ENCODE data around the gene TRPM1.

The TRPM1 gene

GRCh38 chr15:31135523-31135922 is 34.0 kb upstream of the TRPM1 start:
- Histone ChIP-seq H3K9ac (ENCODE audit: low read length) (no peak overlapping the region), H3K4me3 (ENCODE audit: low read length) (no peak overlapping the region), H3K36me3 (ENCODE audit: control insufficient read depth, low read depth, low read length) (no peaks in the 10 kb centered on the region), H3K9me3 (ENCODE audit: control insufficient read depth, low read depth, low read length) (peaks cover 4% of the 10 kb centered on the region), H3K4me1 (ENCODE audit: control insufficient read depth, low read depth, low read length) (peaks cover 10% of the 10 kb centered on the region), H3K27ac (ENCODE audit: low read length) (no peak overlapping the region), H3K27me3 (ENCODE audit: control insufficient read depth, insufficient read depth, low read length) (no peaks in the 10 kb centered on the region)

DNA sequence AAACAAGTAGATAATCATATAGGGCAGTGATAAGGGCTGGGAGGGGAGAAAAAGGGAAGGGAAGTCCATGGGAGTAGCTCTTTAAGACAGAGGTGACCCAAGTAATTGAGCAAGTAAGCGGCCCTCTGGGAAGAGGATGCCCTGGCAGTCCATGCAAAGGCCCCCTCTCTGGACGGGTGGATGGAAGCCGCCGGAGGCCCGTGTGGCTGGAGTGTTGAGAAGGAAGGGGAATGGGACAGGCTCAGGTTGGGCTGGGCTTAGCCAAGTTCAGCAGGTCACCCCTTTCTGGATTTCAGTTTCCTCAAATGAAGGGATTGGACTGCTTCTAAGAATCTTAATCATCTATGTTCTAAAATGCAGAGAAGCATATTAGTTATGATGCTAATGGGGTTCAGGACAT is 32.4 kb upstream of the TRPM1 start:
- Histone ChIP-seq H3K27ac (ENCODE audit: low read length) (no peak overlapping the region), H3K4me1 (ENCODE audit: control insufficient read depth, low read depth, low read length) (peaks cover 10% of the 10 kb centered on the region), H3K27me3 (ENCODE audit: control insufficient read depth, insufficient read depth, low read length) (no peaks in the 10 kb centered on the region), H3K36me3 (ENCODE audit: control insufficient read depth, low read depth, low read length) (no peaks in the 10 kb centered on the region), H3K4me3 (ENCODE audit: low read length) (no peak overlapping the region), H3K9ac (ENCODE audit: low read length) (no peak overlapping the region), H3K9me3 (ENCODE audit: control insufficient read depth, low read depth, low read length) (peaks cover 4% of the 10 kb centered on the region)

DNA sequence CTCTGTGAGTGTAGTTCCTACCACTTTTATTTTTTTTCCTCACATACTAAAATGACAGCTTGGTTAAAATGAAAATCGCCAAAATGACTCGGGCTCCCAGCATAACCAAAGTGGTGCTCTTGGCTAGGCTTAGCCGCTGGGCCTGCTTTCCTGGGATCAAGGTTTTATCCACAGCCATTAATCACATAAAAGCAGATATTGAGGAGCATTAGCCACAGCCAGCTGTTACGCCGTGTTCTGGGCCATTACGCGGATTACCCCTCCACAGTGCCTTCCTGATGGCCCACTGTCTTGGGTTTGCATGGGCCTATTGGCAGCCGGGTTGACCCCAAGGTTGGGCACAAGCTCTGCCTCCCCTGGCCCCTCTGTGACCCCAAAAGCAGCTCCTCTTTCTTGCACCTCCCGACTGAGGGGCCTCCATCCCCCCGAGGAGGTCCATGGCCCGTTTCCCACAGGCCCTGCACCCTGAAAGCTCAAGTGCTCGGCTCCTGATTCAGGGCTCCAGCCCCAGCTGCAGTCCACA is 30.4 kb upstream of the TRPM1 start:
- no peaks in the 10 kb centered on the region for H3K36me3 ChIP-seq (ENCODE audit: control insufficient read depth, low read depth, low read length)
- no peak overlapping the region for H3K9ac ChIP-seq (ENCODE audit: low read length)
- H3K9me3 ChIP-seq (ENCODE audit: control insufficient read depth, low read depth, low read length), result no peaks in the 10 kb centered on the region
- H3K27ac ChIP-seq (ENCODE audit: low read length), result no peak overlapping the region
- H3K27me3 ChIP-seq (ENCODE audit: control insufficient read depth, insufficient read depth, low read length), result no peaks in the 10 kb centered on the region
- H3K4me3 ChIP-seq (ENCODE audit: low read length), result no peak overlapping the region
- H3K4me1 ChIP-seq (ENCODE audit: control insufficient read depth, low read depth, low read length), result peaks cover 5% of the 10 kb centered on the region

- Histone ChIP-seq H3K27me3 (ENCODE audit: control insufficient read depth, insufficient read depth, low read length) (no peaks in the 10 kb centered on the region), H3K9me3 (ENCODE audit: control insufficient read depth, low read depth, low read length) (no peaks in the 10 kb centered on the region), H3K9ac (ENCODE audit: low read length) (no peak overlapping the region), H3K27ac (ENCODE audit: low read length) (no peak overlapping the region), H3K4me1 (ENCODE audit: control insufficient read depth, low read depth, low read length) (no peaks in the 10 kb centered on the region), H3K4me3 (ENCODE audit: low read length) (no peak overlapping the region), H3K36me3 (ENCODE audit: control insufficient read depth, low read depth, low read length) (no peaks in the 10 kb centered on the region)
These were observed 29.2 kb upstream of the TRPM1 start for GRCh38 chr15:31130576-31131237.

DNA sequence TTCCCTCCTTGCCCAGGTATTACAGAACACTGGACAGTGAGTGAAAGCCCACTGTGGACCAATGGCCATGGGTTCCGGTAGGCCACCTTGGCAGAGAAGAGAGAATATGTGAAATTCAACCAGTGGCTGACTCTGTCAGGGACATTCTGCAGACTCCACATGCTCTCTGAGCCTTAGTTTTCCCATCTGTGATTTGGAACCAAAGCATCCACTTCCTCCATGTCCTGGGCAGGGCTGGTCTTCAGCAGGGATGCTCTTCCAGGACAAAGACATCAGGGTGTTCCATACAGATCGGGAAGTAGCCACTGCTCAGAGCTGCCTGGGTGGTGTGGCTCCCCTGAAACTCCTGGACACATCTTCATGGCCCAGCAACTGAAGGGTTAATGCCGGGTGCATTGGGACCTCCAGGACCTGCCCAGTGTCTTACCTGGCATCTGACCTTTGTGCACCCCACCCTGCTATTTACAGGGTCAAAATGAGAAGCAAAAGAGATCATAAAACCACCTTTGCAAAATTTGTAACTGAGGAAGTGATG is 28.3 kb upstream of the TRPM1 start:
- H3K4me3 ChIP-seq (ENCODE audit: low read length), result no peak overlapping the region
- H3K27ac ChIP-seq (ENCODE audit: low read length), result no peak overlapping the region
- H3K9me3 ChIP-seq (ENCODE audit: control insufficient read depth, low read depth, low read length), result no peaks in the 10 kb centered on the region
- no peaks in the 10 kb centered on the region for H3K36me3 ChIP-seq (ENCODE audit: control insufficient read depth, low read depth, low read length)
- H3K4me1 ChIP-seq (ENCODE audit: control insufficient read depth, low read depth, low read length), result no peaks in the 10 kb centered on the region
- H3K9ac ChIP-seq (ENCODE audit: low read length), result no peak overlapping the region
- no peaks in the 10 kb centered on the region for H3K27me3 ChIP-seq (ENCODE audit: control insufficient read depth, insufficient read depth, low read length)

- Histone ChIP-seq H3K27me3 (ENCODE audit: control insufficient read depth, insufficient read depth, low read length) (no peaks in the 10 kb centered on the region), H3K27ac (ENCODE audit: low read length) (no peak overlapping the region), H3K9ac (ENCODE audit: low read length) (no peak overlapping the region), H3K9me3 (ENCODE audit: control insufficient read depth, low read depth, low read length) (no peaks in the 10 kb centered on the region), H3K36me3 (ENCODE audit: control insufficient read depth, low read depth, low read length) (no peaks in the 10 kb centered on the region), H3K4me3 (ENCODE audit: low read length) (no peak overlapping the region), H3K4me1 (ENCODE audit: control insufficient read depth, low read depth, low read length) (no peaks in the 10 kb centered on the region)
These were observed 27.6 kb upstream of the TRPM1 start for GRCh38 chr15:31128919-31129768.

DNA sequence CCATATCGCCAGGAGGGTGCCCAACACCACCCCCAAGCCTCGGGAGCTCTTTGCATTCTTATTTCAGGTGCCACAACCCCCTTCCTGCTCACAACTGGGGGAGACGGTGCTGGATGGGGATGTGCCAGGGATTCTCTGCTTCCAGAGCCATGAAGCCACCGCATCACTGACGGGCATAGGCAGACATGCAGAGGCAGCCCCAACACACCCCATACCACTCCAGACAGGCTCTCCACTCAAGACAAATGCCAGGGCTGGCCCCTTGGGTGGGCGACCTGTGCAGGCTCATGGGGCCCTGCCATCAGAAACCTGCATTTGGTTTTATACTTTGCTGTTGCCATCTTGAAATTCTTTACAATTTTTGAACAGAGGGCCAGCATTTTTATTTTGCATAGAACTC is 27.0 kb upstream of the TRPM1 start:
- Histone ChIP-seq H3K9me3 (ENCODE audit: control insufficient read depth, low read depth, low read length) (no peaks in the 10 kb centered on the region), H3K4me3 (ENCODE audit: low read length) (no peak overlapping the region), H3K27me3 (ENCODE audit: control insufficient read depth, insufficient read depth, low read length) (no peaks in the 10 kb centered on the region), H3K27ac (ENCODE audit: low read length) (no peak overlapping the region), H3K36me3 (ENCODE audit: control insufficient read depth, low read depth, low read length) (no peaks in the 10 kb centered on the region), H3K4me1 (ENCODE audit: control insufficient read depth, low read depth, low read length) (no peaks in the 10 kb centered on the region), H3K9ac (ENCODE audit: low read length) (no peak overlapping the region)

DNA sequence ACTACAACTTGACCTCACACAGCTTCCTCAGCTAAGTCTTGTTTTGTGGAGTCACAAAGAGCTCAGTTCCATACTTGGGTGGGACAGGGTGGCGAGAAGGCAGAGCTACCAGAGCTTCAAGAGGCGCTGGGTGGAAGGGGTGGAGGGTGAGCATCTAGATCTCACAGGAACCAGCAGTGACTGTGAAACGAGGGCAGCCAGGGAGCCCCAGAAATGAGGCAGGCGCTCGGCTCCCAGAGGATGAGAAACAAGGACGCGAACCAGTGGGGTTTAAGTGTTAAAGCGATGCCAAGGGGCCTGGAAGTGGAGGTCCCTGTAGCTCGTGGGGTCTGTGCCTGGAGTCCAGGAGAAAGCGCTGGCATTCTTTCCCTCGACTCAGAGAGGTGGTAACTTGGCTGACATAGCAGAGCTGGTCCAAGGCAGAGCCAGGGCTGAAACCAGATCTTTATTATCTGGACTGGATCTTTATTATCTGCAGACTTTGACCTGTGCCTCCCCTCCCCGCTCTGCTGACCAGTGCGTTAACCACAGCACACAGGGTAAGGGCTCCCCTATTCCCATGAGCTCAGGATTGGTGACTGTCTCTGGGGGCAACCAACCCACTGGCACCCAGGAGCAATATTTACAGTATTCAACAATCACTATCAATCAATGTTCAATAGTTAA is 26.2 kb upstream of the TRPM1 start:
- Histone ChIP-seq H3K27ac (ENCODE audit: low read length) (no peak overlapping the region), H3K36me3 (ENCODE audit: control insufficient read depth, low read depth, low read length) (no peaks in the 10 kb centered on the region)

GRCh38 chr15:31125061-31125460 is 23.5 kb upstream of the TRPM1 start:
- Histone ChIP-seq H3K4me3 (ENCODE audit: low read length) (no peak overlapping the region), H3K9ac (ENCODE audit: low read length) (no peak overlapping the region), H3K36me3 (ENCODE audit: control insufficient read depth, low read depth, low read length) (no peaks in the 10 kb centered on the region), H3K27me3 (ENCODE audit: control insufficient read depth, insufficient read depth, low read length) (no peaks in the 10 kb centered on the region), H3K27ac (ENCODE audit: low read length) (no peak overlapping the region), H3K9me3 (ENCODE audit: control insufficient read depth, low read depth, low read length) (no peaks in the 10 kb centered on the region), H3K4me1 (ENCODE audit: control insufficient read depth, low read depth, low read length) (no peaks in the 10 kb centered on the region)

More for the DNA sequence above, 26.2 kb upstream of the TRPM1 start:
- no peaks in the 10 kb centered on the region for H3K27me3 ChIP-seq (ENCODE audit: control insufficient read depth, insufficient read depth, low read length)
- H3K4me1 ChIP-seq (ENCODE audit: control insufficient read depth, low read depth, low read length), result no peaks in the 10 kb centered on the region
- H3K9ac ChIP-seq (ENCODE audit: low read length), result no peak overlapping the region
- H3K9me3 ChIP-seq (ENCODE audit: control insufficient read depth, low read depth, low read length), result no peaks in the 10 kb centered on the region
- no peak overlapping the region for H3K4me3 ChIP-seq (ENCODE audit: low read length)

DNA sequence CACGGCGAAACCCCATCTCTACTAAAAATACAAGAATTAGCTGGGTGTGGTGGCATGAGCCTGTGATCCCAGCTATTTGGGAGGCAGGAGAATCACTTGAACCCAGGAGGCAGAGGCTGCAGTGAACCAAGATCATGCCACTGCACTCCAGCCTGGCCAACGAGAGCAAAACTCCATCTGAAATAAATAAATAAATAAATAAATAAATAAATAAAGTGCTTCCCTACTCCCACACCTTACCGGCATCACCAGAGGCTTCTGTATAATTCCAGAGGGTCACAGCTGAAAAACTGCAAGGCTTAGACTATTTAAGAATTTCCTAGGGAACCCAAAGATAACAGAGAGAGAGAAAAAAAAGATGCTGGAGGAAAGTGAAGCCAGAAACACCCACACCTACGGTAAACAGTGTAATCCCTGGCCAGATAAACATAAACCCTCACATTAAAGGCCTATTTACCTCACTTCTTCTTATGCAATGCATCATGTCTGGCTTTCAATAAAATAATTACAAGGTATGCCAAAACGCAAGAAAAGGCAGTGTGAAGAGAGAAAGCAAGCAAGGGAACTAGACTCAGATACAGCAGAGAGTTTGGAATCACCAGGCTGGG is 15.0 kb upstream of the TRPM1 start:
- H3K27ac ChIP-seq (ENCODE audit: low read length), result no peak overlapping the region
- no peaks in the 10 kb centered on the region for H3K4me1 ChIP-seq (ENCODE audit: control insufficient read depth, low read depth, low read length)

GRCh38 chr15:31111091-31111647 is 9.6 kb upstream of the TRPM1 start:
- no peaks in the 10 kb centered on the region for H3K36me3 ChIP-seq (ENCODE audit: control insufficient read depth, low read depth, low read length)
- no peak overlapping the region for H3K9ac ChIP-seq (ENCODE audit: low read length)
- H3K27ac ChIP-seq (ENCODE audit: low read length), result no peak overlapping the region
- no peak overlapping the region for H3K4me3 ChIP-seq (ENCODE audit: low read length)
- H3K27me3 ChIP-seq (ENCODE audit: control insufficient read depth, insufficient read depth, low read length), result no peaks in the 10 kb centered on the region
- H3K4me1 ChIP-seq (ENCODE audit: control insufficient read depth, low read depth, low read length), result no peaks in the 10 kb centered on the region
- H3K9me3 ChIP-seq (ENCODE audit: control insufficient read depth, low read depth, low read length), result no peaks in the 10 kb centered on the region

More for the DNA sequence above, 15.0 kb upstream of the TRPM1 start:
- Histone ChIP-seq H3K36me3 (ENCODE audit: control insufficient read depth, low read depth, low read length) (no peaks in the 10 kb centered on the region), H3K9me3 (ENCODE audit: control insufficient read depth, low read depth, low read length) (no peaks in the 10 kb centered on the region), H3K9ac (ENCODE audit: low read length) (no peak overlapping the region), H3K27me3 (ENCODE audit: control insufficient read depth, insufficient read depth, low read length) (no peaks in the 10 kb centered on the region), H3K4me3 (ENCODE audit: low read length) (no peak overlapping the region)

Measured in iPS-18a (cell line).